Measurements from ENCODE around the gene PSTPIP2. TPM values are rescaled to one million over a fixed set of nuclear protein-coding genes. Genes with fewer than 3 reads are reported as not detected.

Gene PSTPIP2
- total RNA-seq, 1 experiment from 2014 or later: 3.3 TPM

DNA sequence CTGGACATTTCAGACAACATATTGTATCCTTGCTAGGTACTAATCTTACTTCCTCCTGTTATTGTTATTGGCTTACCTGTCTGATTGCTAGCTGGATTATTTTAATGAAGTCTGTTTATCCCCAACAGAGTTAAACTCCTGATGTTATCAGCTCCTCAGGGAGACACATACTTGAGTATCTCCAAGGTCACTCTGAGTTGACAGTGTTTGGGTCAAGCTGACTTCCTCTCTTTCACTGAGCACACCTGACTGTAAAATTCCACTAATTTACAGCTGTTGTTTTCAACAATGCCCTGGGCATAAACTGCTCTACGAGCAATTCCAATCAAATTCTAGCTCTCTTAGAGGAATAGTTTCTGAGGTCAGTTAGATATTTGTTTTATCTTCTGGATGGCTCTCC is 41.7 kb upstream of the PSTPIP2 start:
- no peak overlapping the region for H3K27ac Mint-ChIP-seq
- H3K9me3 ChIP-seq (ENCODE audit: control insufficient read depth, low read depth, low read length): no peaks in the 10 kb centered on the region
- WGBS (ENCODE audit: extremely low coverage, insufficient read length, low lambda C conversion rate): no CpG with 5 or more reads among the region's 1 CpG

More for the DNA sequence above, 41.7 kb upstream of the PSTPIP2 start:
- no peak overlapping the region for H4K5ac ChIP-seq (ENCODE audit: insufficient read length, low read depth, low read length)
- H3K23ac ChIP-seq (ENCODE audit: insufficient read length, low read depth, low read length): no peak overlapping the region
- H3K9ac ChIP-seq (ENCODE audit: extremely low read depth, insufficient read length, low read length): no peak overlapping the region
- Mint-ChIP-seq H3K27me3 (ENCODE audit: low read depth) (no peaks in the 10 kb centered on the region), H3K4me3 (no peak overlapping the region), H3K9me3 (peaks cover 0 to 3% of the 10 kb centered on the region in 2 experiments; a peak in 1 of 5 replicates), H3K36me3 (ENCODE audit: insufficient read depth in 1 of 3, low read depth in 3 of 3) (peaks cover 38 to 74% (median 72%) of the 10 kb centered on the region in 3 experiments), H3K4me1 (no peaks in the 10 kb centered on the region)
- H3K27ac ChIP-seq (ENCODE audit: insufficient read length, low read depth, low read length): no peak overlapping the region
- H2BK15ac ChIP-seq (ENCODE audit: low read depth, low read length): no peak overlapping the region
- H4K20me1 ChIP-seq (ENCODE audit: control insufficient read depth, insufficient read depth, insufficient read length): no peaks in the 10 kb centered on the region
- no peak for DNase-seq
- peaks cover 2% of the 10 kb centered on the region for H3K23me2 ChIP-seq (ENCODE audit: insufficient read length, low read depth, low read length, poor library complexity, severe bottlenecking)
- no peak overlapping the region for H4K8ac ChIP-seq (replicated peaks; ENCODE audit: insufficient read length, low read depth, low read length)
- H3K18ac ChIP-seq (ENCODE audit: insufficient read length, low read depth, low read length): no peak overlapping the region
- H3T11ph ChIP-seq (ENCODE audit: low read length): no peak overlapping the region
- H2BK12ac ChIP-seq (ENCODE audit: insufficient read length, low read depth, low read length): no peak overlapping the region
- no peak overlapping the region for H2BK5ac ChIP-seq (ENCODE audit: insufficient read length, low read length)
- H3K79me1 ChIP-seq (ENCODE audit: insufficient read depth, low read depth, low read length, poor library complexity, severe bottlenecking): no peaks in the 10 kb centered on the region
- H3K56ac ChIP-seq (ENCODE audit: insufficient read length, low read depth, low read length): no peak overlapping the region
- no peaks in the 10 kb centered on the region for H3K27me3 ChIP-seq (ENCODE audit: insufficient read depth, low read length)
- H4K91ac ChIP-seq (ENCODE audit: insufficient read length, low read depth, low read length): no peak overlapping the region
- TF ChIP-seq CTCF (conservative IDR thresholded peaks at IDR 0.05): no peak
- H2BK20ac ChIP-seq (ENCODE audit: low read depth, low read length, poor library complexity, severe bottlenecking): no peak overlapping the region
- H3K4ac ChIP-seq (ENCODE audit: low read depth, low read length): no peak overlapping the region
- H2AK5ac ChIP-seq (ENCODE audit: insufficient read length, low read length): no peak overlapping the region
- H2BK120ac ChIP-seq (ENCODE audit: low read depth, low read length, poor library complexity, severe bottlenecking): no peak overlapping the region
- H2AFZ ChIP-seq (ENCODE audit: low read length): no peak overlapping the region
- H3K14ac ChIP-seq (ENCODE audit: insufficient read depth, low read length): no peak overlapping the region
- no peaks in the 10 kb centered on the region for H3K4me1 ChIP-seq (ENCODE audit: insufficient read depth, low read length)
- H3K79me2 ChIP-seq (ENCODE audit: insufficient read depth, low read length): no peaks in the 10 kb centered on the region
- H3K4me2 ChIP-seq (ENCODE audit: insufficient read depth, insufficient read length, low read length): no peak overlapping the region
